ENCODE results near the gene CTU2.

DNA sequence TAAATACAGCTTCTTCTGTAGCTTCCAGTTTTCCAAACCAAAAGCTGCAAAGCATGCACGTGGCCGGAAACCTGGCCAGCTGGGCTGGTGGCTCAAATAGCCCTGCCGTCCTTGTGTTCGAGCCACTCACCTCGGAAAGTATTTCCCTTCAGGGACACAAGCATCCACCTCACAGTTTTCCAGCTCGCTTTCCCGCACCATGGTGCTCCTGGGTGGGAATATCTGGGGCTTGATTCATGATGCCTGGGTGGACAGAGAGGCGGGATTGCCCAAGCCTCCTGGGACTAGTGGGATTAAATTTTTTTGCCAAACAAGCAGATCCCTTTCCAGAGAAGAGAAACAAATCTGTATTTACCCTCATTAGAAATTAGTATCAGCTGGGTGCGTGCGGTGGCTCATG, 36.3 kb upstream of the CTU2 start:
- TF ChIP-seq, protein P1, sequence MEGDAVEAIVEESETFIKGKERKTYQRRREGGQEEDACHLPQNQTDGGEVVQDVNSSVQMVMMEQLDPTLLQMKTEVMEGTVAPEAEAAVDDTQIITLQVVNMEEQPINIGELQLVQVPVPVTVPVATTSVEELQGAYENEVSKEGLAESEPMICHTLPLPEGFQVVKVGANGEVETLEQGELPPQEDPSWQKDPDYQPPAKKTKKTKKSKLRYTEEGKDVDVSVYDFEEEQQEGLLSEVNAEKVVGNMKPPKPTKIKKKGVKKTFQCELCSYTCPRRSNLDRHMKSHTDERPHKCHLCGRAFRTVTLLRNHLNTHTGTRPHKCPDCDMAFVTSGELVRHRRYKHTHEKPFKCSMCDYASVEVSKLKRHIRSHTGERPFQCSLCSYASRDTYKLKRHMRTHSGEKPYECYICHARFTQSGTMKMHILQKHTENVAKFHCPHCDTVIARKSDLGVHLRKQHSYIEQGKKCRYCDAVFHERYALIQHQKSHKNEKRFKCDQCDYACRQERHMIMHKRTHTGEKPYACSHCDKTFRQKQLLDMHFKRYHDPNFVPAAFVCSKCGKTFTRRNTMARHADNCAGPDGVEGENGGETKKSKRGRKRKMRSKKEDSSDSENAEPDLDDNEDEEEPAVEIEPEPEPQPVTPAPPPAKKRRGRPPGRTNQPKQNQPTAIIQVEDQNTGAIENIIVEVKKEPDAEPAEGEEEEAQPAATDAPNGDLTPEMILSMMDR (IDR thresholded peaks at IDR 0.05): no peak
- TF ChIP-seq POLR2AphosphoS5 (IDR thresholded peaks at IDR 0.05): no peak

Measured in gastroesophageal sphincter (tissue), 3 donors.